ENCODE results near the gene EPB41L2. TPM values are rescaled to one million over a fixed set of nuclear protein-coding genes. Genes with fewer than 3 reads are reported as not detected.

EPB41L2 gene
- total RNA-seq, 1 donor from 2014 or later: 136 TPM

- Histone ChIP-seq H3K27me3 (ENCODE audit: insufficient read depth, low read length) (no peaks in the 10 kb centered on the region), H2AFZ (ENCODE audit: low read depth, low read length) (no peak overlapping the region), H3K27ac (ENCODE audit: low read depth, low read length) (no peak overlapping the region), H3K9ac (ENCODE audit: low read length) (no peak overlapping the region), H3K4me3 (ENCODE audit: insufficient read depth, low read depth, low read length) (no peak overlapping the region), H3K4me1 (ENCODE audit: insufficient read depth, low read length) (no peaks in the 10 kb centered on the region), H4K20me1 (ENCODE audit: insufficient read depth, low read length) (no peaks in the 10 kb centered on the region), H3K4me2 (ENCODE audit: low read length) (no peak overlapping the region), H3K36me3 (ENCODE audit: insufficient read depth, low read length) (no peaks in the 10 kb centered on the region), H3K9me3 (ENCODE audit: insufficient read depth, low read depth, low read length) (no peaks in the 10 kb centered on the region), H3K79me2 (ENCODE audit: insufficient read depth, low read length) (no peaks in the 10 kb centered on the region)
- H3K4me1 Mint-ChIP-seq (ENCODE audit: low read depth, unreplicated experiment): peaks cover 6% of the 10 kb centered on the region
- FAIRE-seq (no peak), DNase-seq (ENCODE audit: low read depth) (no peak)
- no peak overlapping the region for H3K27ac Mint-ChIP-seq (ENCODE audit: unreplicated experiment)
- no peak overlapping the region for H3K4me3 Mint-ChIP-seq (ENCODE audit: unreplicated experiment)
- no peaks in the 10 kb centered on the region for H3K27me3 Mint-ChIP-seq (ENCODE audit: low read depth, unreplicated experiment)
- TF ChIP-seq EZH2 (IDR thresholded peaks at IDR 0.05; ENCODE audit: insufficient read depth, low read length): no peak
- TF ChIP-seq, protein P1, sequence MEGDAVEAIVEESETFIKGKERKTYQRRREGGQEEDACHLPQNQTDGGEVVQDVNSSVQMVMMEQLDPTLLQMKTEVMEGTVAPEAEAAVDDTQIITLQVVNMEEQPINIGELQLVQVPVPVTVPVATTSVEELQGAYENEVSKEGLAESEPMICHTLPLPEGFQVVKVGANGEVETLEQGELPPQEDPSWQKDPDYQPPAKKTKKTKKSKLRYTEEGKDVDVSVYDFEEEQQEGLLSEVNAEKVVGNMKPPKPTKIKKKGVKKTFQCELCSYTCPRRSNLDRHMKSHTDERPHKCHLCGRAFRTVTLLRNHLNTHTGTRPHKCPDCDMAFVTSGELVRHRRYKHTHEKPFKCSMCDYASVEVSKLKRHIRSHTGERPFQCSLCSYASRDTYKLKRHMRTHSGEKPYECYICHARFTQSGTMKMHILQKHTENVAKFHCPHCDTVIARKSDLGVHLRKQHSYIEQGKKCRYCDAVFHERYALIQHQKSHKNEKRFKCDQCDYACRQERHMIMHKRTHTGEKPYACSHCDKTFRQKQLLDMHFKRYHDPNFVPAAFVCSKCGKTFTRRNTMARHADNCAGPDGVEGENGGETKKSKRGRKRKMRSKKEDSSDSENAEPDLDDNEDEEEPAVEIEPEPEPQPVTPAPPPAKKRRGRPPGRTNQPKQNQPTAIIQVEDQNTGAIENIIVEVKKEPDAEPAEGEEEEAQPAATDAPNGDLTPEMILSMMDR (IDR thresholded peaks at IDR 0.05; ENCODE audit: insufficient read depth, low read depth, low read length): no peak
- H3K36me3 Mint-ChIP-seq (ENCODE audit: low read depth, unreplicated experiment): peaks cover 14% of the 10 kb centered on the region
- H3K9me3 Mint-ChIP-seq (ENCODE audit: unreplicated experiment): no peaks in the 10 kb centered on the region
These were observed 167.5 kb downstream of the EPB41L2 start for GRCh38 chr6:130895516-130895915.

DNA sequence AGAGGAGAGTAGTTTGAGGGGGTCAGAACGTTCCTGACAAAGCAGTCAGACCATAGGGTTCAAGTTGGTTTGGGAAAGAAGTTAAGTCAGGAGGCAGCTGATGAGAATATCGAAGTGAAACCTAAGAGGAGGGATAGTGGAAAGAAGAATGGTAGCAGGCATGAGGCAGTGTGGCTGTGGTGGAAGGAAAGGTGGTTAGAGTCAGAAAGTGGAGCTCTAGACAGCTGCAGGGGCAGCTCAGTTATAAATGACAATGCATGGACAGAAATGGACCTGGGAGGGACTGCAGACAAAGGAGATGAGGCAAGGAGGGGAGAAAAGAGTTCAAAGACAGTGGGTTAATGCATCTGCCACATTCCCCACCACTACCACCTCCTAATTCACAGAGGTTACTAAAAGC lies 169.3 kb downstream of the EPB41L2 start:
- Histone ChIP-seq H3K4me3 (ENCODE audit: insufficient read depth, low read depth, low read length) (no peak overlapping the region), H4K20me1 (ENCODE audit: insufficient read depth, low read length) (no peaks in the 10 kb centered on the region), H3K9ac (ENCODE audit: low read length) (no peak overlapping the region), H3K36me3 (ENCODE audit: insufficient read depth, low read length) (no peaks in the 10 kb centered on the region), H3K9me3 (ENCODE audit: insufficient read depth, low read depth, low read length) (no peaks in the 10 kb centered on the region), H3K27ac (ENCODE audit: low read depth, low read length) (no peak overlapping the region), H2AFZ (ENCODE audit: low read depth, low read length) (no peak overlapping the region), H3K79me2 (ENCODE audit: insufficient read depth, low read length) (no peaks in the 10 kb centered on the region), H3K4me2 (ENCODE audit: low read length) (no peak overlapping the region), H3K4me1 (ENCODE audit: insufficient read depth, low read length) (peaks cover 2% of the 10 kb centered on the region), H3K27me3 (ENCODE audit: insufficient read depth, low read length) (no peaks in the 10 kb centered on the region)
- TF ChIP-seq, protein P1 (IDR thresholded peaks at IDR 0.05; ENCODE audit: insufficient read depth, low read depth, low read length): no peak
- no peak for TF ChIP-seq EZH2 (IDR thresholded peaks at IDR 0.05; ENCODE audit: insufficient read depth, low read length)
- DNase-seq (ENCODE audit: low read depth): no peak
- Mint-ChIP-seq H3K4me1 (ENCODE audit: low read depth, unreplicated experiment) (peaks cover 3% of the 10 kb centered on the region), H3K9me3 (ENCODE audit: unreplicated experiment) (no peaks in the 10 kb centered on the region), H3K27ac (ENCODE audit: unreplicated experiment) (no peak overlapping the region), H3K36me3 (ENCODE audit: low read depth, unreplicated experiment) (peaks cover 14% of the 10 kb centered on the region), H3K27me3 (ENCODE audit: low read depth, unreplicated experiment) (no peaks in the 10 kb centered on the region), H3K4me3 (ENCODE audit: unreplicated experiment) (no peak overlapping the region)
- no peak for FAIRE-seq

DNA sequence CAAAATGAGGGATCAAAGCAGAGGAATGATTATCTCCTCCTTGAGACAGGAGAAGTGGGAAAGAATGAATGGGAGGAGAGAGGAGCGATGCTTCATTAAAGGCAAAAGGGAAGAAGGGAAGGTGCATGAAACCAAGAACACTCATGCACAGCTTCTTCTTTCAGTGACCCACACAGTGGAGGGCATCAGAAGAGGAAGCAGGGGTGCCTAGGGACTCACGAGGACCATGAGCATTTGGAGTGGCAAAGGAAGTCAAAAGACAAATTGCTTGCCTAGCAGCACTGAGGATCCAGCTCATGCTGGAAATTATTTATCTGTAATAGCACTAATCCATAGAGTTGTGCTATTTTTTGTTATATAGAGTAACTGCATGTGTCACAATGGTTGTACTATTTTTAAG lies 169.8 kb downstream of the EPB41L2 start:
- Mint-ChIP-seq H3K4me1 (ENCODE audit: low read depth, unreplicated experiment) (peaks cover 3% of the 10 kb centered on the region), H3K36me3 (ENCODE audit: low read depth, unreplicated experiment) (peaks cover 14% of the 10 kb centered on the region), H3K4me3 (ENCODE audit: unreplicated experiment) (no peak overlapping the region), H3K9me3 (ENCODE audit: unreplicated experiment) (no peaks in the 10 kb centered on the region), H3K27me3 (ENCODE audit: low read depth, unreplicated experiment) (no peaks in the 10 kb centered on the region), H3K27ac (ENCODE audit: unreplicated experiment) (no peak overlapping the region)
- no peaks in the 10 kb centered on the region for H3K36me3 ChIP-seq (ENCODE audit: insufficient read depth, low read length)
- DNase-seq (ENCODE audit: low read depth): no peak
- no peak overlapping the region for H3K9ac ChIP-seq (ENCODE audit: low read length)
- H4K20me1 ChIP-seq (ENCODE audit: insufficient read depth, low read length): no peaks in the 10 kb centered on the region
- H3K4me2 ChIP-seq (ENCODE audit: low read length): no peak overlapping the region
- no peak overlapping the region for H2AFZ ChIP-seq (ENCODE audit: low read depth, low read length)
- no peaks in the 10 kb centered on the region for H3K79me2 ChIP-seq (ENCODE audit: insufficient read depth, low read length)
- TF ChIP-seq, protein P1 (IDR thresholded peaks at IDR 0.05; ENCODE audit: insufficient read depth, low read depth, low read length): no peak
- no peak for TF ChIP-seq EZH2 (IDR thresholded peaks at IDR 0.05; ENCODE audit: insufficient read depth, low read length)
- no peak overlapping the region for H3K4me3 ChIP-seq (ENCODE audit: insufficient read depth, low read depth, low read length)
- no peaks in the 10 kb centered on the region for H3K27me3 ChIP-seq (ENCODE audit: insufficient read depth, low read length)
- H3K9me3 ChIP-seq (ENCODE audit: insufficient read depth, low read depth, low read length): no peaks in the 10 kb centered on the region
- H3K27ac ChIP-seq (ENCODE audit: low read depth, low read length): no peak overlapping the region
- FAIRE-seq: no peak
- H3K4me1 ChIP-seq (ENCODE audit: insufficient read depth, low read length): peaks cover 2% of the 10 kb centered on the region
